Suprapubic skin (tissue), 3 donors: Measurements from ENCODE around the gene ELMOD1.

Experiments
- CTCF ChIP-seq, 2 donors: fragments of 200-600 bp in 1 of 2; fragments of 450-650 bp in 1 of 2; sonication (generic) in 1 of 2; IDR thresholded peaks; one replicate each; pipeline ENCODE4 v1.5.1; 2016 to 2019; ENCODE audit warnings: antibody characterized with exemption in 2 of 2, mild to moderate bottlenecking in 1 of 2, moderate library complexity in 1 of 2
- EP300 ChIP-seq: sonication (generic); formaldehyde crosslinking; IDR thresholded peaks from one replicate; pipeline ENCODE4 v1.6.1; 2017; ENCODE audit warnings: antibody characterized with exemption

GRCh38 chr11:107710301-107710700, 119.4 kb downstream of the ELMOD1 start:
- TF ChIP-seq EP300, result no peak
- TF ChIP-seq CTCF (IDR thresholded peaks at IDR 0.05), result no peak
